OCI-LY7 (cell line): ENCODE results near the gene TECPR2.

Experiments used
- EZH2phosphoT487 ChIP-seq: fragments of 200-600 bp; sonication (generic); IDR thresholded peaks from 2 replicates; pipeline ENCODE4 v1.6.1; 2018; ENCODE audit warnings: low read depth, borderline replicate concordance, mild to moderate bottlenecking, mixed run types, antibody characterized with exemption, low read length, moderate library complexity, mixed read lengths
- TF ChIP-seq, protein P1 (sequence below): fragments of 200-600 bp; sonication (generic); conservative IDR thresholded peaks from 2 replicates; pipeline ENCODE4 v1.5.1; 2014; ENCODE audit warnings: mild to moderate bottlenecking, antibody characterized with exemption, low read length, moderate library complexity, mixed read lengths

DNA sequence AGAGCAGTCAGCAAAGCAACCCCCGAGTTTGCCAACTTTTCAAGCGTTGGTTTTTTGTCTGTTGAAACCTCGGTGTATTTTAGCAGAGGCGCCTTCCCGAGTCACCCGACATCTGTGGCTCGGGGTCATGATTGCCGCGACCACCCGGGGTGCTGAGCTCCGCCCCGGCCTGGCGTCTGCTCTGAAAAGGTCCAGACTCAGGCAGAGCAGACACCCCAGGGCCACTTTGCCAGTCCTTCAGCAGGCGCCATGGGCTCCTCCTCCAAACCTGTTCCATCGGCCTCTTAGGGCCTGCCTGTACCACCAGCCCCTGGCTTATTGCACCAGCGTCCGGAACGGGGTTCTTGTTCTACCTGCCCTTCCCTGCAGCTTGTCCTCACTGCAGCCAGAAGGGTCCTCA, 127.7 kb downstream of the TECPR2 start:
- TF ChIP-seq, protein P1, sequence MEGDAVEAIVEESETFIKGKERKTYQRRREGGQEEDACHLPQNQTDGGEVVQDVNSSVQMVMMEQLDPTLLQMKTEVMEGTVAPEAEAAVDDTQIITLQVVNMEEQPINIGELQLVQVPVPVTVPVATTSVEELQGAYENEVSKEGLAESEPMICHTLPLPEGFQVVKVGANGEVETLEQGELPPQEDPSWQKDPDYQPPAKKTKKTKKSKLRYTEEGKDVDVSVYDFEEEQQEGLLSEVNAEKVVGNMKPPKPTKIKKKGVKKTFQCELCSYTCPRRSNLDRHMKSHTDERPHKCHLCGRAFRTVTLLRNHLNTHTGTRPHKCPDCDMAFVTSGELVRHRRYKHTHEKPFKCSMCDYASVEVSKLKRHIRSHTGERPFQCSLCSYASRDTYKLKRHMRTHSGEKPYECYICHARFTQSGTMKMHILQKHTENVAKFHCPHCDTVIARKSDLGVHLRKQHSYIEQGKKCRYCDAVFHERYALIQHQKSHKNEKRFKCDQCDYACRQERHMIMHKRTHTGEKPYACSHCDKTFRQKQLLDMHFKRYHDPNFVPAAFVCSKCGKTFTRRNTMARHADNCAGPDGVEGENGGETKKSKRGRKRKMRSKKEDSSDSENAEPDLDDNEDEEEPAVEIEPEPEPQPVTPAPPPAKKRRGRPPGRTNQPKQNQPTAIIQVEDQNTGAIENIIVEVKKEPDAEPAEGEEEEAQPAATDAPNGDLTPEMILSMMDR = no peak
- TF ChIP-seq EZH2phosphoT487 = no peak
